ENCODE results near the gene ABCB6. TPM values are rescaled to one million over a fixed set of nuclear protein-coding genes. Genes with fewer than 3 reads are reported as not detected.
"Not testable (repeated sequence)": the region's sequence is repeated elsewhere in the genome, so short reads cannot be mapped to it uniquely, and the experiment has no call there.

Gene ABCB6
- total RNA-seq, 4 donors from 2014 or later = 22.1 to 45.3 (median 31.6) TPM

- 63 to 71% methylated on average over 5 of the region's 5 CpGs for WGBS, 2 donors
- DNase-seq = no peak
- TF ChIP-seq CTCF (IDR thresholded peaks at IDR 0.05) (no peak), POLR2A (IDR thresholded peaks at IDR 0.05) (no peak)
- no peaks in the 10 kb centered on the region for H3K36me3 ChIP-seq
- no peak overlapping the region for H3K27ac ChIP-seq
- H3K27me3 ChIP-seq = peaks cover 0 to 22% (median 0%) of the 10 kb centered on the region in 4 donors
- H3K9me3 ChIP-seq = no peaks in the 10 kb centered on the region
- intact Hi-C loops (cut with DNase I) = no loop called here
- no peak overlapping the region for H3K4me3 ChIP-seq
- no peaks in the 10 kb centered on the region for H3K4me1 ChIP-seq
Observed at GRCh38 chr2:219261024-219261855, 42.5 kb upstream of the ABCB6 start.

GRCh38 chr2:219258942-219259341 is 40.2 kb upstream of the ABCB6 start:
- H3K27ac ChIP-seq; H3K9me3 ChIP-seq; intact Hi-C loops (cut with DNase I); DNase-seq; H3K36me3 ChIP-seq; H3K4me3 ChIP-seq: not testable (repeated sequence)
- Histone ChIP-seq H3K4me1 (peaks cover 8 to 20% (median 13%) of the 10 kb centered on the region in 3 donors), H3K27me3 (peaks cover 0 to 22% (median 0%) of the 10 kb centered on the region in 4 donors)
- WGBS, 2 donors = 82 to 87% methylated on average over 10 of the region's 10 CpGs

GRCh38 chr2:219254590-219255201 is 35.9 kb upstream of the ABCB6 start:
- Histone ChIP-seq H3K36me3 (peaks cover 6 to 18% (median 8%) of the 10 kb centered on the region in 3 donors), H3K4me1 (peaks cover 34 to 62% (median 42%) of the 10 kb centered on the region in 3 donors), H3K27ac (peak overlapping the region; percentile 93 to 96 (median 95)), H3K27me3 (peaks cover 0 to 7% (median 0%) of the 10 kb centered on the region in 4 donors), H3K9me3 (no peaks in the 10 kb centered on the region), H3K4me3 (peak overlapping the region; percentile 65 to 83 (median 74))
- WGBS, 2 donors = 30 to 41% methylated on average over 6 to 8 of the region's 12 CpGs
- intact Hi-C loops (cut with DNase I) = no loop called here
- TF ChIP-seq CTCF (IDR thresholded peaks at IDR 0.05) (no peak), POLR2A (IDR thresholded peaks at IDR 0.05) (no peak)
- no peak for DNase-seq

DNA sequence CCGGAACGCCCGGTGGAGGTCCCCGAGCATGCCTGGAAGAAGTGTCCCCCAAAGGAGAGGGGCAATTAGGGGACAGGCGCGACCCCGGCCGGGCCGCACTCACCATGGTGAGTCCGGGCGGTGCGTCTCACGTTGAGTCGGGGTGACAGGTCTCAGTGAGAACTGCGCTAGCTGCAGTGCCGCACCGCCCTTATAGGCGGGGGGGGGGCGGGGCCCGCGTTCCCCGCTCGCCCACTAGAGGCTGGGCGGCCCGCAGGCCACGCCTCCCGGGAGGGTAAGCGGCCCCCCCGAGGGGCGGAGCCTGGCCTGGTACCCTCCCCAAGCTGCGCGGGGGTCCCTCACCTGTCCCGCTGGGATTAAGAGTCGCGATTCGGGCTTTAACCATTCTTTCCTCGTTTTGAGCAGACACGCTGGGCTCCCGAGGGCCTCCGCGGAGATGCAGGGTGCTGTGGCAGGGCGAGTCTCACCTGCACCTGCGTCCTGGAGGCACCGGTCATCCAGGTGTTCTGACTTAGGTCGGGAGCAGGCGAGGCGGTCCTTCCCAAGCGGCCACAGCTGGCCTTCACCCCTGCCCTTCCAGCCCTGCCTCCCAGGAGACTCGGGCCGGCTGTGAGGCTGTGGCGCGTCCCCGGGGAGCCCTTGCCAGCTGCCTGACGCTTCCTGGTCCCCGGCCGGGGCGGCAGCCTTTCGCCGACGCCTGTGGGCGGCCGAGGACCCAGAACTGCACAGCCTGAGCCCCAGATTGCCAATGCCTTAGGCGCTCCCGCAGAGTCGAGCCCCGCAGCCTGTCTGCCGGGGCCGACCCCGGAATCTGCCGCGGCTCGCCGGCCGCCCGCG is 35.2 kb upstream of the ABCB6 start, which contains the start of gene TUBA4A:
Gene TUBA4A (minus strand): TSS at position 166 of the 837 bp plus-strand sequence. CDS start 60 bp downstream, at position 106.
- Histone ChIP-seq H3K27ac (peak within 1 kb of the TSS; percentile 93 to 96 (median 95)), H3K4me1 (peaks cover 41 to 70% (median 50%) of the 10 kb centered on the region in 3 donors), H3K9me3 (no peaks in the 10 kb centered on the region), H3K4me3 (peak within 1 kb of the TSS; percentile 65 to 83 (median 74)), H3K27me3 (peaks cover 0 to 7% (median 0%) of the 10 kb centered on the region in 4 donors), H3K36me3 (peaks cover 6 to 18% (median 8%) of the 10 kb centered on the region in 3 donors)
- peak; percentile 48 for DNase-seq
- intact Hi-C loops (cut with DNase I) = no loop called here
- WGBS, 2 donors = 0% methylated on average over 3 to 4 of the region's 76 CpGs
- TF ChIP-seq CTCF (IDR thresholded peaks at IDR 0.05) (peak in 4 of 6 experiments; percentile 17 to 43 (median 28)), POLR2A (IDR thresholded peaks at IDR 0.05) (peak in 3 of 4 donors; percentile 78 to 99 (median 98))
